ENCODE measurements around the gene TESK2. TPM values are rescaled to one million over a fixed set of nuclear protein-coding genes. Genes with fewer than 3 reads are reported as not detected.
"Not testable (repeated sequence)": the region's sequence is repeated elsewhere in the genome, so short reads cannot be mapped to it uniquely, and the experiment has no call there.

TESK2 gene
- polyA plus RNA-seq, 1 donor (not counting 4 experiments of a cell fraction or from before 2014, with no cell fraction given), result 2.0 TPM

DNA sequence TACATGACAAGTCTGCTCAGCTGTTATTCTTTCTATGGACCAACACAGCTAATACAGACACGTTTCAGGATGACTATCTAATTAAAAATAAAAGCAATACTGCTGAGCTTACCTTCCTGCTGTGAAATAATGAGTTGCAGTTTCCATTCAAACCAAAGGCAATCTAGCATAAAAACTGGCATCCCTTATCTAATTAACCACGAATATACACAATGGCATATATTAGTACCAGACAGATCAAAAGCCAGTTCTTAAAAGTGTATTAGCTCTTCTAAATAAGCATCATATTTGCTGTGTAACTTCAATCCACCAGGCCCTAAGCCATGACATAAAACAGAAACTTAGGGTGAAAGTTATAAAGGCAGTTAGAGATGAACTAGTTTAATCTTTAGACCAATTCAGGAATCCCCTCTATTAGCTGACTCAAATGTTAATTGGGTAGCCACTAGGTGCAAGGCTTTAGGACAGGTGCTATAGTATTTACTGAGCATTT lies 20.6 kb downstream of the TESK2 start:
- dilution Hi-C loops (cut with MboI; ENCODE audit: extremely low pct_ligation_motif_present, low sequenced_read_pairs), result no loop called here

DNA sequence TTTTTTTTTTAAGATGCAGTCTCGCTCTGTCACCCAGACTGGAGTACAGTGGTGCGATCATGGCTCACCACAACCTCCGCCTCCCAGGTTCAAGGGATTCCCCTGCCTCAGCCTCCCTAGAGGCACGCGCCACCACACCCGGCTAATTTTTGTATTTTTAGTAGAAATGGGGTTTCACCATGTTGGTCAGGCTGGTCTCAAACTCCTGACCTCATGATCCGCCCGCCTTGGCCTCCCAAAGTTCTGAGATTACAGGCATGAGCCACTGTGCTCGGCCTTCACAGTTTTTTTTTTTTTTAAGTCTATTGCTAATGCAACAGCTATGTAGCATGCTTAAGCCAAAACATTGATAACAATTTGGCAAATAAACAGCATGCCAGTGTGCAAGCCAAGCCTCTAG lies 23.6 kb downstream of the TESK2 start:
- FAIRE-seq; H3K4me3 ChIP-seq (ENCODE audit: control insufficient read depth in 2 of 3, extremely low read depth in 1 of 3, insufficient read depth in 2 of 3, low read depth in 1 of 3, low read length in 3 of 3); H3K79me2 ChIP-seq (ENCODE audit: control insufficient read depth, insufficient read depth, low read length); H3K9me1 ChIP-seq (ENCODE audit: control insufficient read depth, extremely low read depth, insufficient read depth, low read length); H3K27ac ChIP-seq (ENCODE audit: control insufficient read depth, insufficient read depth, low read length); H3K4me2 ChIP-seq (ENCODE audit: control insufficient read depth, extremely low read depth, insufficient read depth, low read depth, low read length); H3K36me3 ChIP-seq (ENCODE audit: control insufficient read depth in 2 of 2, extremely low read depth in 1 of 2, insufficient read depth in 2 of 2, low read length in 2 of 2); H2AFZ ChIP-seq (ENCODE audit: control insufficient read depth, low read length); H3K9ac ChIP-seq (ENCODE audit: control insufficient read depth, extremely low read depth, insufficient read depth, low read length); H4K20me1 ChIP-seq (ENCODE audit: control insufficient read depth, extremely low read depth, insufficient read depth, low read length); H3K9me3 ChIP-seq (ENCODE audit: control insufficient read depth, low read depth, low read length); H3K27me3 ChIP-seq (ENCODE audit: control insufficient read depth, extremely low read depth, insufficient read depth, low read length); H3K4me1 ChIP-seq (ENCODE audit: control insufficient read depth, extremely low read depth, insufficient read depth, low read length); DNase-seq (ENCODE audit: low read depth, low spot score); dilution Hi-C loops (cut with MboI; ENCODE audit: extremely low pct_ligation_motif_present, low sequenced_read_pairs): not testable (repeated sequence)

More for the DNA sequence above, 20.6 kb downstream of the TESK2 start:
- no peaks in the 10 kb centered on the region for H3K27me3 ChIP-seq (ENCODE audit: control insufficient read depth, extremely low read depth, insufficient read depth, low read length)
- TF ChIP-seq EZH2 (IDR thresholded peaks at IDR 0.05; ENCODE audit: low read length) (no peak), CTCF (optimal IDR thresholded peaks at IDR 0.05 in 1 of 3, IDR thresholded peaks at IDR 0.05 in 1 of 3, conservative IDR thresholded peaks at IDR 0.05 in 1 of 3; ENCODE audit: extremely low read depth in 1 of 3, insufficient read depth in 2 of 3, low read length in 3 of 3) (no peak)
- H3K4me2 ChIP-seq (ENCODE audit: control insufficient read depth, extremely low read depth, insufficient read depth, low read depth, low read length), result no peak overlapping the region
- H3K36me3 ChIP-seq (ENCODE audit: control insufficient read depth in 2 of 2, extremely low read depth in 1 of 2, insufficient read depth in 2 of 2, low read length in 2 of 2), result no peaks in the 10 kb centered on the region
- DNase-seq (ENCODE audit: low read depth, low spot score) (no peak), FAIRE-seq (no peak)
- H3K27ac ChIP-seq (ENCODE audit: control insufficient read depth, insufficient read depth, low read length), result no peak overlapping the region
- no peaks in the 10 kb centered on the region for H3K4me1 ChIP-seq (ENCODE audit: control insufficient read depth, extremely low read depth, insufficient read depth, low read length)
- H3K9me3 ChIP-seq (ENCODE audit: control insufficient read depth, low read depth, low read length), result no peaks in the 10 kb centered on the region
- no peak overlapping the region for H3K9ac ChIP-seq (ENCODE audit: control insufficient read depth, extremely low read depth, insufficient read depth, low read length)
- no peak overlapping the region for H2AFZ ChIP-seq (ENCODE audit: control insufficient read depth, low read length)
- no peak overlapping the region for H3K4me3 ChIP-seq (ENCODE audit: control insufficient read depth in 2 of 3, extremely low read depth in 1 of 3, insufficient read depth in 2 of 3, low read depth in 1 of 3, low read length in 3 of 3)
- H3K9me1 ChIP-seq (ENCODE audit: control insufficient read depth, extremely low read depth, insufficient read depth, low read length), result no peaks in the 10 kb centered on the region
- H3K79me2 ChIP-seq (ENCODE audit: control insufficient read depth, insufficient read depth, low read length), result no peaks in the 10 kb centered on the region
- no peaks in the 10 kb centered on the region for H4K20me1 ChIP-seq (ENCODE audit: control insufficient read depth, extremely low read depth, insufficient read depth, low read length)

DNA sequence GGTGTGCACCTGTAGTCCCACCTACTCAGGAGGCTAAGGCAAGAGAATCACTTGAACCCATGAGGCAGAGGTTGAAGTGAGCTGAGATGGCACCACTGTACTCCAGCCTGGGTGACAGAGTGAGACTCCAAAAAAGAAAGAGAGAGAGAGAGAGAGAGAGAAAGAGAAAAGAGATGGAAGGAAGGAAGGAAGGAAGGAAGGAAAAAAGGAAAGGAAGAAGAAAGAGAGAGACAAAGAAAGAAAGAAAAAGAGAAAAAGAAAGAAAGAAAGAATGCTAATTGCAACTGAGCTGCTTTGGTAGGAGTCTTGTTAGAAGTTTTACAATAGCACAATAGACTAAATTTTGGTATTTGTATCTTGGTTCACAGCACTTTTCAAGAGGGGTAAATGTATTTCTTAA lies 25.7 kb downstream of the TESK2 start:
- H2AFZ ChIP-seq (ENCODE audit: control insufficient read depth, low read length), result no peak overlapping the region
- H3K4me1 ChIP-seq (ENCODE audit: control insufficient read depth, extremely low read depth, insufficient read depth, low read length), result no peaks in the 10 kb centered on the region
- H3K4me2 ChIP-seq (ENCODE audit: control insufficient read depth, extremely low read depth, insufficient read depth, low read depth, low read length), result no peak overlapping the region
- no peaks in the 10 kb centered on the region for H3K79me2 ChIP-seq (ENCODE audit: control insufficient read depth, insufficient read depth, low read length)
- no peaks in the 10 kb centered on the region for H3K9me1 ChIP-seq (ENCODE audit: control insufficient read depth, extremely low read depth, insufficient read depth, low read length)
- no peak overlapping the region for H3K27ac ChIP-seq (ENCODE audit: control insufficient read depth, insufficient read depth, low read length)
- no peak overlapping the region for H3K4me3 ChIP-seq (ENCODE audit: control insufficient read depth in 2 of 3, extremely low read depth in 1 of 3, insufficient read depth in 2 of 3, low read depth in 1 of 3, low read length in 3 of 3)
- no peaks in the 10 kb centered on the region for H3K36me3 ChIP-seq (ENCODE audit: control insufficient read depth in 2 of 2, extremely low read depth in 1 of 2, insufficient read depth in 2 of 2, low read length in 2 of 2)
- no peak for FAIRE-seq
- TF ChIP-seq CTCF (optimal IDR thresholded peaks at IDR 0.05 in 1 of 3, IDR thresholded peaks at IDR 0.05 in 1 of 3, conservative IDR thresholded peaks at IDR 0.05 in 1 of 3; ENCODE audit: extremely low read depth in 1 of 3, insufficient read depth in 2 of 3, low read length in 3 of 3) (no peak), EZH2 (IDR thresholded peaks at IDR 0.05; ENCODE audit: low read length) (no peak)
- H4K20me1 ChIP-seq (ENCODE audit: control insufficient read depth, extremely low read depth, insufficient read depth, low read length), result no peaks in the 10 kb centered on the region
- no peak overlapping the region for H3K9ac ChIP-seq (ENCODE audit: control insufficient read depth, extremely low read depth, insufficient read depth, low read length)
- no peak for DNase-seq (ENCODE audit: low read depth, low spot score)
- no peaks in the 10 kb centered on the region for H3K27me3 ChIP-seq (ENCODE audit: control insufficient read depth, extremely low read depth, insufficient read depth, low read length)
- no peaks in the 10 kb centered on the region for H3K9me3 ChIP-seq (ENCODE audit: control insufficient read depth, low read depth, low read length)
- dilution Hi-C loops (cut with MboI; ENCODE audit: extremely low pct_ligation_motif_present, low sequenced_read_pairs), result no loop called here

Data from keratinocyte (primary cell).